Mesendoderm (in vitro differentiated cells): Measurements from ENCODE around the gene ASS1.

ENCODE experiments used
- DNase-seq: peaks from one replicate; pipeline ENCODE4 v3.0.0; 2013
- H2AK5ac ChIP-seq: 2 replicates; pipeline ENCODE4 v1.6.1; 2013; ENCODE audit warnings: low read length, inconsistent platforms
- H2BK120ac ChIP-seq: 2 replicates; pipeline ENCODE4 v1.6.1; 2013; ENCODE audit warnings: low read depth, mild to moderate bottlenecking, low read length, moderate library complexity, mixed read lengths
- H2BK15ac ChIP-seq: replicated peaks from 2 replicates; pipeline ENCODE4 v1.6.1; 2013; ENCODE audit warnings: low read depth, mild to moderate bottlenecking, moderate library complexity
- H2BK5ac ChIP-seq: 2 replicates; pipeline ENCODE4 v1.6.1; 2013; ENCODE audit warnings: low read length, inconsistent platforms
- H3K18ac ChIP-seq: 2 replicates; pipeline ENCODE4 v1.6.1; 2013; ENCODE audit warnings: mild to moderate bottlenecking, low read length, mixed read lengths
- H3K23ac ChIP-seq: one replicate; pipeline ENCODE4 v1.6.1; 2013; ENCODE audit warnings: low read length
- H3K27ac ChIP-seq: 2 replicates; pipeline ENCODE4 v1.5.1; 2013; ENCODE audit warnings: low read depth, mild to moderate bottlenecking, inconsistent platforms, low read length, moderate library complexity
- H3K27me3 ChIP-seq: 2 replicates; pipeline ENCODE4 v1.6.1; 2013; ENCODE audit warnings: low read length, control low read depth, mild to moderate bottlenecking, inconsistent platforms; ENCODE audit not compliant: insufficient read depth, poor library complexity
- H3K36me3 ChIP-seq: 2 replicates; pipeline ENCODE4 v1.6.1; 2013; ENCODE audit warnings: low read length, inconsistent platforms; ENCODE audit not compliant: control insufficient read depth, insufficient read depth
- H3K4ac ChIP-seq: one replicate; pipeline ENCODE4 v1.6.1; 2013; ENCODE audit warnings: low read depth, mild to moderate bottlenecking, low read length, moderate library complexity
- H3K4me1 ChIP-seq: 2 replicates; pipeline ENCODE4 v1.6.1; 2013; ENCODE audit warnings: low read depth, low read length, inconsistent platforms; ENCODE audit not compliant: control insufficient read depth
- H3K4me2 ChIP-seq: 2 replicates; pipeline ENCODE4 v1.6.1; 2013; ENCODE audit warnings: low read length
- H3K4me3 ChIP-seq: 2 replicates; pipeline ENCODE4 v1.5.1; 2013; ENCODE audit warnings: mild to moderate bottlenecking, low read length
- H3K56ac ChIP-seq: one replicate; pipeline ENCODE4 v1.6.1; 2013; ENCODE audit warnings: low read length
- H3K79me1 ChIP-seq: 2 replicates; pipeline ENCODE4 v1.6.1; 2013; ENCODE audit warnings: low read length, inconsistent platforms
- H3K79me2 ChIP-seq: 2 replicates; pipeline ENCODE4 v1.6.1; 2013; ENCODE audit warnings: mild to moderate bottlenecking, low read length; ENCODE audit not compliant: control insufficient read depth, insufficient read depth
- H3K9ac ChIP-seq: 2 replicates; pipeline ENCODE4 v1.6.1; 2013; ENCODE audit warnings: low read length, inconsistent platforms
- H4K5ac ChIP-seq: one replicate; pipeline ENCODE4 v1.6.1; 2013; ENCODE audit warnings: low read length
- H4K8ac ChIP-seq: one replicate; pipeline ENCODE4 v1.6.1; 2013; ENCODE audit warnings: low read depth, mild to moderate bottlenecking, control low read depth, low read length, moderate library complexity
- WGBS: extraction: QIAGEN DNeasy Blood & Tissue Kit; methylation state at CpG from one replicate; pipeline ENCODE4 v1.1.7; 2013; ENCODE audit warnings: low lambda C conversion rate, missing lambda C conversion rate; ENCODE audit not compliant: insufficient coverage; ENCODE audit errors: extremely low coverage; 5-methylcytosine and 5-hydroxymethylcytosine counted together

The ASS1 gene

GRCh38 chr9:130406278-130406895 lies 38.4 kb upstream of the ASS1 start:
- H3K56ac ChIP-seq: no peak overlapping the region
- H3K36me3 ChIP-seq: no peaks in the 10 kb centered on the region
- H3K4ac ChIP-seq: no peak overlapping the region
- no peak overlapping the region for H2AK5ac ChIP-seq
- no peaks in the 10 kb centered on the region for H3K79me2 ChIP-seq
- no peak overlapping the region for H3K9ac ChIP-seq
- no peak overlapping the region for H3K4me2 ChIP-seq
- no peaks in the 10 kb centered on the region for H3K79me1 ChIP-seq
- no peaks in the 10 kb centered on the region for H3K4me1 ChIP-seq
- no peak overlapping the region for H3K27ac ChIP-seq
- H3K27me3 ChIP-seq: no peaks in the 10 kb centered on the region
- DNase-seq: peak; percentile 28
- no peak overlapping the region for H3K18ac ChIP-seq
- no peak overlapping the region for H3K23ac ChIP-seq
- no peak overlapping the region for H4K8ac ChIP-seq
- no peak overlapping the region for H2BK5ac ChIP-seq
- H2BK120ac ChIP-seq: no peak overlapping the region
- no peak overlapping the region for H2BK15ac ChIP-seq
- no CpG with 5 or more reads among the region's 10 CpGs for WGBS
- H3K4me3 ChIP-seq: no peak overlapping the region
- no peak overlapping the region for H4K5ac ChIP-seq

- H3K27me3 ChIP-seq: no peaks in the 10 kb centered on the region
- H3K4me1 ChIP-seq: no peaks in the 10 kb centered on the region
- H3K27ac ChIP-seq: no peak overlapping the region
- H3K18ac ChIP-seq: no peak overlapping the region
- no peak overlapping the region for H3K23ac ChIP-seq
- H4K8ac ChIP-seq: no peak overlapping the region
- H3K56ac ChIP-seq: no peak overlapping the region
- H3K9ac ChIP-seq: no peak overlapping the region
- no peak overlapping the region for H2BK120ac ChIP-seq
- H2BK5ac ChIP-seq: no peak overlapping the region
- DNase-seq: no peak
- no peak overlapping the region for H3K4ac ChIP-seq
- H2BK15ac ChIP-seq: no peak overlapping the region
- H3K4me2 ChIP-seq: no peak overlapping the region
- no peaks in the 10 kb centered on the region for H3K36me3 ChIP-seq
- no peaks in the 10 kb centered on the region for H3K79me2 ChIP-seq
- H3K4me3 ChIP-seq: no peak overlapping the region
- no peak overlapping the region for H2AK5ac ChIP-seq
- no peak overlapping the region for H4K5ac ChIP-seq
- H3K79me1 ChIP-seq: no peaks in the 10 kb centered on the region
- no CpG with 5 or more reads among the region's 9 CpGs for WGBS
Observed at GRCh38 chr9:130407916-130408663, 36.7 kb upstream of the ASS1 start.

- Histone ChIP-seq H3K79me2 (no peaks in the 10 kb centered on the region), H3K27ac (no peak overlapping the region), H3K56ac (no peak overlapping the region), H2AK5ac (no peak overlapping the region), H4K5ac (no peak overlapping the region), H3K4me3 (no peak overlapping the region), H4K8ac (no peak overlapping the region), H3K27me3 (no peaks in the 10 kb centered on the region), H3K18ac (no peak overlapping the region), H2BK120ac (no peak overlapping the region), H2BK15ac (no peak overlapping the region), H2BK5ac (no peak overlapping the region), H3K4me1 (no peaks in the 10 kb centered on the region), H3K79me1 (no peaks in the 10 kb centered on the region), H3K4me2 (no peak overlapping the region), H3K9ac (no peak overlapping the region), H3K36me3 (no peaks in the 10 kb centered on the region), H3K4ac (no peak overlapping the region), H3K23ac (no peak overlapping the region)
- WGBS: no CpG with 5 or more reads among the region's 9 CpGs
- no peak for DNase-seq
Observed at GRCh38 chr9:130408669-130409068, 36.1 kb upstream of the ASS1 start.

DNA sequence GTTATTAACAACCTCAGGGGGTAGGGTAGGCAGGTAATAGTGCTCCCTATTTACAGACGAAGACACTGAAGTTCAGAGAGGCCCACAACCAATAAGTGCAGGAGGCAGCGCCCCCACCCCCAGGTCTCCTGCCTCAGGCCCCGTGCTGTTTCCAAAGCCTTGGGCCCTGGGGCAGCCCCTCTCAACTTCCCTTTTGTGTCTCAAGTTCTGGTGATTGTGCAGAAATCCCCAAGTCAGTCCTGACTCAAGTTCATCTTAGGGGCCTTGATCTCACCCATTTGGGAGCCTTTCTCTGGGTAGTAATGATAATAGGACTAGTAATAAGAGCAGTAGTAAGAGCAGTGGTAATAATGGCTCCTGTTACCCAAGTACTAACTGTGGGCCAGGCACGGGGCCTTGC lies 35.5 kb upstream of the ASS1 start:
- H3K79me1 ChIP-seq: no peaks in the 10 kb centered on the region
- H4K5ac ChIP-seq: no peak overlapping the region
- H3K23ac ChIP-seq: no peak overlapping the region
- H3K27me3 ChIP-seq: no peaks in the 10 kb centered on the region
- no CpG with 5 or more reads among the region's 4 CpGs for WGBS
- no peak overlapping the region for H4K8ac ChIP-seq
- no peaks in the 10 kb centered on the region for H3K36me3 ChIP-seq
- H3K9ac ChIP-seq: no peak overlapping the region
- no peak overlapping the region for H3K56ac ChIP-seq
- H2BK120ac ChIP-seq: no peak overlapping the region
- H3K27ac ChIP-seq: no peak overlapping the region
- H2AK5ac ChIP-seq: no peak overlapping the region
- no peak overlapping the region for H2BK15ac ChIP-seq
- no peak overlapping the region for H3K4me3 ChIP-seq
- H3K79me2 ChIP-seq: no peaks in the 10 kb centered on the region
- H3K4me1 ChIP-seq: no peaks in the 10 kb centered on the region
- H3K4ac ChIP-seq: no peak overlapping the region
- no peak overlapping the region for H2BK5ac ChIP-seq
- no peak overlapping the region for H3K4me2 ChIP-seq
- no peak for DNase-seq
- no peak overlapping the region for H3K18ac ChIP-seq

- Histone ChIP-seq H3K27ac (no peak overlapping the region), H3K4me3 (no peak overlapping the region), H4K5ac (no peak overlapping the region), H3K9ac (no peak overlapping the region), H2BK5ac (no peak overlapping the region), H3K23ac (no peak overlapping the region), H2BK120ac (no peak overlapping the region), H4K8ac (no peak overlapping the region), H3K18ac (no peak overlapping the region), H2AK5ac (no peak overlapping the region), H3K27me3 (no peaks in the 10 kb centered on the region), H2BK15ac (no peak overlapping the region), H3K79me2 (no peaks in the 10 kb centered on the region), H3K4me2 (no peak overlapping the region), H3K4ac (no peak overlapping the region), H3K36me3 (no peaks in the 10 kb centered on the region), H3K79me1 (no peaks in the 10 kb centered on the region), H3K4me1 (no peaks in the 10 kb centered on the region), H3K56ac (no peak overlapping the region)
- no peak for DNase-seq
- WGBS: no CpG with 5 or more reads among the region's 12 CpGs
Observed at GRCh38 chr9:130410443-130410842, 34.3 kb upstream of the ASS1 start.

- Histone ChIP-seq H3K36me3 (no peaks in the 10 kb centered on the region), H3K23ac (no peak overlapping the region), H3K27ac (no peak overlapping the region), H3K79me1 (no peaks in the 10 kb centered on the region), H4K5ac (no peak overlapping the region), H3K9ac (no peak overlapping the region), H3K18ac (no peak overlapping the region), H2BK5ac (no peak overlapping the region), H3K4me2 (no peak overlapping the region), H4K8ac (no peak overlapping the region), H2BK15ac (no peak overlapping the region), H3K4me1 (no peaks in the 10 kb centered on the region), H3K79me2 (no peaks in the 10 kb centered on the region), H3K4ac (no peak overlapping the region), H3K27me3 (no peaks in the 10 kb centered on the region), H2BK120ac (no peak overlapping the region), H3K56ac (no peak overlapping the region), H3K4me3 (no peak overlapping the region), H2AK5ac (no peak overlapping the region)
- no CpG with 5 or more reads among the region's 3 CpGs for WGBS
- no peak for DNase-seq
Observed at GRCh38 chr9:130411566-130411915, 33.2 kb upstream of the ASS1 start.
